ENCODE data around the gene TAGAP.

DNA sequence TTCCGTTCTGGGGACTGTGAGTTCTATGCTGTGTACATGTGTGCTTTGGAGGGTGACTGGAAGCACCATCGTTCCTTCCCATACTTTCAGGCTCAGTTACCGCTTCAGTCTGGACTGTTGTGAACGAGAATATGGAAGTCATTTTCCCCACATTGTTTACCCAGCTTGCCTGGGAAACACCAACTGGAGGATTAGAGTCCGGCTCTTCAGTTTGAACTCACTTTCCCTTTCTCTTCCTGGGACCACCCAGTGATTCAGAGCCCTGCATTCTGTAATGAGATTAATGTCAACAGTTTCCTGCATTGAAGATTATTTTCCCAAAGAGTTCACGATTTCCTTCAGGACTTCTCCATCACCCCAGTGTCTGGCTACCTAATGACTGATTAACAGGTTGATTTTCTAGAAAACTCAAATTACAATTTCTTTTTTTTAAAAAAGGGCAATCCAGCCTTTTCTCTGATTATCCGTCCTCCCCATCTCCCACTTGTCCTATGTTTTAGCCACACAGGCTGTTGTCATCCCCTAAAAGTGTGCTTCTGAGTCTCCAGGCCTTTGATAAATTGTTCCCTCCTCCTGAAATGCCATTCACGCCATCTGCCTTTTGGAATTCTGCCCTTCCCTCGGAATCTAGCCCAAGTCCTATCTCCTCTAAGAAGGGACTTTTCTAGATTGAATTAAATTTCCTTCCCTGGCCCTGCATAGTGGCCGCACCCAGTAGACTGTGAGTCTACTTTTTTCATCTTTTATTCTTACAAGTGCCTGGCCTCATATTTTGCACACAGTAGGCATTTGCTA lies 3.3 kb upstream of the TAGAP start:
- TF ChIP-seq CTCF (IDR thresholded peaks at IDR 0.05; ENCODE audit: extremely low read depth in 1 of 2, insufficient read depth in 1 of 2, low read depth in 1 of 2, low read length in 2 of 2) (no peak), POLR2AphosphoS5 (IDR thresholded peaks at IDR 0.05; ENCODE audit: insufficient read depth, low read depth, low read length) (no peak), FOS (IDR thresholded peaks at IDR 0.05; ENCODE audit: borderline replicate concordance, insufficient read depth, low read length) (no peak), MYC (IDR thresholded peaks at IDR 0.05; ENCODE audit: low read depth, low read length) (no peak), JUN (IDR thresholded peaks at IDR 0.05; ENCODE audit: borderline replicate concordance, insufficient read depth, insufficient read length, low read depth) (no peak), POLR2A (IDR thresholded peaks at IDR 0.05; ENCODE audit: low read depth, low read length) (no peak), EZH2 (IDR thresholded peaks at IDR 0.05; ENCODE audit: borderline replicate concordance, low read depth, low read length, severe bottlenecking) (no peak), GATA2 (IDR thresholded peaks at IDR 0.05; ENCODE audit: insufficient read depth, insufficient read length, low read depth, low read length) (no peak)
- TF ChIP-seq, protein P1, sequence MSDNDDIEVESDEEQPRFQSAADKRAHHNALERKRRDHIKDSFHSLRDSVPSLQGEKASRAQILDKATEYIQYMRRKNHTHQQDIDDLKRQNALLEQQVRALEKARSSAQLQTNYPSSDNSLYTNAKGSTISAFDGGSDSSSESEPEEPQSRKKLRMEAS (IDR thresholded peaks at IDR 0.05; ENCODE audit: insufficient read depth, insufficient read length), result no peak
